Germinal center (tissue), 1 donor: ENCODE data around the gene C5orf24.
A peak's percentile ranks its signal among the peaks of the same experiment; 100 is the strongest.
"Not testable (repeated sequence)": the region's sequence is repeated elsewhere in the genome, so short reads cannot be mapped to it uniquely, and the experiment has no call there.

Source experiments
- DNase-seq: peaks from one replicate; pipeline ENCODE4 v3.0.0; 2012; ENCODE audit warnings: mixed read lengths, low spot score

The C5orf24 gene

DNA sequence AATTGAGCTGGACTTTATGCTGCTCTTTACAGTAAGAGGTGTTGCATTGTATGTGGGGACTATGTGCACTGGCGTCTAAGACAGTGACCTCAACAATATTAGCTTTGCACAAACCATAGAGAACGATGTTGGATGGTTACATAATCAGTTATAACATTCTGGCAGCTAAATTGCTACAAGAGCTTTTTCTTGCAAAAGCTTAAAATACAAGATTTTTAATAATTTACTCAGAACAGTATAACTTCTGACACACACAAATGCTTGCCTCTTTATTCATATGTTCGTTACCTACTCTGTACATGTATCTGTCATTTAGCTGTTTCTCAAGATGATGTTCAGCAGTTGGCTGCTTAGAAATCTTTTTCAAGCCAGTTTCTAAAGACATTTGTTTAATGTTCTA lies 11.6 kb downstream of the C5orf24 start:
- DNase-seq: no peak

DNA sequence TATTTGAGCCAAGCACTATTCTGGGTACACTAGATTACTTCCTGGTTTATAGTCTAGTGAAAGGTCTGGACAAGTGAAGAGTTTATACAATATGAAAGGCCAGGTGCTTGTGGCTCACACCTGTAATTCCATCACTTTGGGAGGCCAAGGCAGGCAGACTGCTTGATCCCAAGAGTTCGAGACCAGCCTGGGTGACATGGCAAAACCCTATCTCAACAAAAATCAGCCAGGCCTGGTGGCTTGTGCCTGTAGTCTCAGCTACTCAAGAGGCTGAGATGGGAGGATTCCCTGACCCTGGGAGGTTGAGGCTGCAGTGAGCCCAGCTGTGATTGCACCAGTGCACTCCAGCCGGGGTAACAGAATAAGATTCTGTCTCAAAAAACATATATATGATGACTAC lies 18.9 kb downstream of the C5orf24 start:
- no peak for DNase-seq

DNA sequence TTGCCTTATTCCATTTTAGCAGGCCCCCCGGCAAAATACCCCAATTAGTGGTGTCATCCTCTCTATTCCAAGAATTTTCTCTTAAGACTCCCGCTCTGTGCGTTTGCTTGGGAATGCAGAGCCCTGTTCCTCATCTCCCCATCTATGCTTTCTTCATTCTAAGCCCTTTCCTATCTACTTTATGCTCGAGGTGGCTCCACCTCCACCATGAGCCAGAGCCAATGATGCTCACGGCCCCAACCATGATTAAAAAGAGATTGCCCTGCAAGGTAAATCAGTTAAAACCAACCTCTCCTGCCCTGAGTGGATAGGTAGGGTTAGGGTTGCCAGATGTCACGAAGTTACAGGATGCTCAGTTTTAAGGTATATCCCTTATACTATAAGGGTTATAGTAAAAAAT lies 27.7 kb downstream of the C5orf24 start:
- DNase-seq: peak; percentile 36

DNA sequence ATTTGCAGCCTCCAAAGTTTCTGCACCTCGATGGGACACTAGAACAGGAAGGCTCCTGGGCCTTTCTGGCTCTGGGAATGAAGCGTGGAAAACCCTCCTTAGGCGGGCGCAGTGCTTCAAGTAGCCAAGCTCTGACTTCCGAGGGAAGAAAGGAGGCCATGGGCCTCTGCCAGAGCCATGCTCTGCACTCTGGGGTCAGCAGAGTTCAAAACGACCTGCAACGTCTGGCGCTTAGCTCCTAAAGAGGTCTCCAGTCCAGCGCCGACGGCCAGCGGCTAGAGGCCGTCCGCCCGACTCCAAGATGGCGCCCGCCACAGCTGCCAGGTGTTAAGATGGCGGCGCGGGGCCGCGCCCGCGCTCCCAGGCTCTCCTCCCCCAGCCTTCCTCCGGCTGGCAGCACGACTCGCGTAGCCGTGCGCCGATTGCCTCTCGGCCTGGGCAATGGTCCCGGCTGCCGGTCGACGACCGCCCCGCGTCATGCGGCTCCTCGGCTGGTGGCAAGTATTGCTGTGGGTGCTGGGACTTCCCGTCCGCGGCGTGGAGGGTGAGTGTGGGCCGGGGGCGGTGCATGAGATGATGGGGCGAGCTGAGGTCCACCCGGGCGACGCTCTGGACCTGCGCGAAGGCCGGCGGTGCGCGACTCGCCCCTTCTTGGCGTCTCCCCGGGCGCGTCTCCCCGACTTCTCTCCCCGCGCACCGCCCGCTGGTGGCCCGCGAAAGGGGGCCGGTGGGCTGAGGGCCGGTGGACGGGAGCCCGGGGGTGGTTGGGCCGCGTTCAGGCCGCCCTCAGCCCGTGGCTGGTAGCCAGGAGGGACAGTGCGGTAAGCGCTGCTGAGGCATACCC lies 28.4 kb downstream of the C5orf24 start, which contains the start of gene TXNDC15:
TXNDC15 (plus strand) TSS at position 385 of the 844 bp plus-strand sequence; CDS start at position 442, 57 bp downstream.
- DNase-seq: peak; percentile 88

DNA sequence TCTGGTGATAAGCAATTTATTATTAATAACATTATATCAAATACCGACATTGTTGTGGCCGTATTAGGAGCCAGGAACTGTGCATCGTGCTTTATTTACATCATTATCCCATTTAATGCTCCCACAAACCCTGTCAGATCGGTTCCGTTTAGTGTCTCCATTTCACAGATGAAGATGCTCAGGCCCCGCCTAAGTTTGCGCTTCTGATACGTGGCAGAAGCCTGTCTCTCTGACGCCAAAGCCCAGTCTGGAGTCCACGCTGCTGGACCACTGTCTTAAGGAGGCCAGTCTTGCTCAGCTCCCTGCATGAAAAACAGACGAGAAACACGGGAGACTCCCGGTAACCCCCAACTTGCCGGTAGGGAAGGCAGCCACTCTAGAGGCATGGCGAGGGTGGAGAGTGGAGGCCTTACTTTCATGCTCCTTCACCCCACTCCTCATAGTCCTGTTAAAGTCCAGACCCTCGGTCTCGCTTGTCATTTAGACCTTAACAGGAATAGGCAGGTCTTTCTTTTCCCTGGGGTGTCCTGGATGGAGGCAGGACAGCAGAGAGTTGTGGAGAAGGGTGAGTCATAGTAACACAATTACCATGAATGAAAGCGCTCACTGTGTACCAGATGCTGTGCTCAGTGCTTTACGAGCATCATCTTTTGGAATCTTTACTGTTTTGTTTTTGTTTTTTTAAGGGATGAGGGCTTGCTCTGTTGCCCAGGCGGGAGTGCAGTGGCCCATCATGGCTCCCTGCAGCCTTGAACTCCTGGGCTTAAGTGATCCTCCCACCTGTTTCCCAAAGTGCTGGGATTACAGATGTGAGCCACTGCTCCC lies 29.3 kb downstream of the C5orf24 start:
- DNase-seq: peak; percentile 19

DNA sequence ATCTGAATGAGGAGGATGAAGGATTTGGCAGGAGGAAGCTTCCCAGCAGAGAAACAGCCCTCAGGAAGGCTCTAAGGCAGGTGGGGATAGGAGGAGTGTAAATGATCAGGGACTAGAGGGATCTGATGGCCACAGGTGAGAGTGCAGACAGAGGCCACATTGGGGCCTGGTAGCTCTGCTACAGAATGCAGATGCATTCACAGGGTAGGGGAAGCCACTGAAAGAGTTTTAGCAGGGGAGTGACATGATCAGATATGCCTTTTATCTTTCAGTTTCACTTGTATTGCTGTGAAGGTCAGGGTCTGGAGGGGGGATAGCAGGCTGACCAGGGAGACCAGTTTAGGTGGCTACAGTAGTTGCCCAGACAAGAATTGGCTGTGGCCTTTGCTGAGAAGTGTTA lies 31.4 kb downstream of the C5orf24 start:
- DNase-seq: no peak

DNA sequence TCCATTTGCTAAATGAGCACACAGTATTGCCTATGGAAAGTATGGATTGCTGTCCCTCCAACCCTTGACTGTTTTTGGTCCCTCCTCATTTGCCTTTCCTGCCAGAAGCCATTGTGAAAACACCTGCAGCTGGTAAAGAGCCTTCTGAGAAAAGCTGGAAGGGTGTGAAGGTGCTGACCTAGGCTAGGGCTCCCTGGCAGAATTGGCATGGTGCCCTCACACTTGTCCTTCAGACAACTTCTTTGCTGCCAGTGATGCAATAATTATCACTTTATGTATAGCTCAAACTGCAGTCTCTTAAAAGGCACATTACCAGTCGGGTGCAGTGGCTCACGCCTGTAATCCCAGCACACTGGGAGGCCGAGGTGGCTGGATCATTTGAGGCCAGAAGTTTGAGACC lies 32.6 kb downstream of the C5orf24 start:
- no peak for DNase-seq

DNA sequence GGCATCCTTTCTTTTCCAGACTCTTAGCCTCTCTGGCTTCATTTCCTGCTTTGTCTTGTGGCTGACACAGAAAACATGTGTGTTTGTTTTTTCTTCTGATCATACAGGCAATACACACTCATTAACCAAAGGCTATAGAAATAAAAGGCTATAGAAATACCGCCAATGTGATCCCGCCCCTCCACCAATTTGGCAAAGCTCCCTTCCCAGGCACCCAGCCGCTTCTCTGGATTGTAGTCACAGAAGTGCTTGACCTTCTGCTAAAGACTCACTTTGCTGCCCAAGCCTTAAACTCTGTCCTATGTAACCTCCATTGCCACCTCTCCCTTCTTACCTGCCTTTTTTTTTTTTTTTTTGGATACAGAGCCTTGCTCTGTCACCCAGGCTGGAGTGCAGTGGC lies 33.7 kb downstream of the C5orf24 start:
- DNase-seq: no peak

DNA sequence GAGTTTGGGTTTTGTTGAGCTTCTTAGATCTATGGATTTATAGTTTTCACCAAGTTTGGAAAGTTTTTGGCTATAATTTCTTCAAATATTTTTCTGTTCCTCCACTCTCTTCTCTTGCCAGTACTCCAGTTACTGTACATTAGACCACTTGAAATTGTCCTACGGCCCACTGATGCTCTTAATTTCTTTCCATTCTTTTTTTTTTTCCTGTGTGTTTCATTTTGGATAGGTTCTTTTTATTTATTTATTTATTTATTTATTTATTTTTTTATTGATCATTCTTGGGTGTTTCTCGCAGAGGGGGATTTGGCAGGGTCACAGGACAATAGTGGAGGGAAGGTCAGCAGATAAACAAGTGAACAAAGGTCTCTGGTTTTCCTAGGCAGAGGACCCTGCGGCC lies 35.2 kb downstream of the C5orf24 start:
- DNase-seq: not testable (repeated sequence)

DNA sequence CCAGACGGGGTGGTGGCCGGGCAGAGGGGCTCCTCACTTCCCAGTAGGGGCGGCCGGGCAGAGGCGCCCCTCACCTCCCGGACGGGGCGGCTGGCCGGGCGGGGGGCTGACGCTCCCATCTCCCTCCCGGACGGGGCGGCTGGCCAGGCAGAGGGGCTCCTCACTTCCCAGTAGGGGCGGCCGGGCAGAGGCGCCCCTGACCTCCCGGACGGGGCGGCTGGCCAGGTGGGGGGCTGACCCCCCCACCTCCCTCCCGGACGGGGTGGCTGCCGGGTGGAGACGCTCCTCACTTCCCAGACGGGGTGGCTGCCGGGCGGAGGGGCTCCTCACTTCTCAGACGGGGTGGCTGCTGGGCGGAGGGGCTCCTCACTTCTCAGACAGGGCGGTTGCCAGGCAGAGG lies 35.9 kb downstream of the C5orf24 start:
- DNase-seq: not testable (repeated sequence)

DNA sequence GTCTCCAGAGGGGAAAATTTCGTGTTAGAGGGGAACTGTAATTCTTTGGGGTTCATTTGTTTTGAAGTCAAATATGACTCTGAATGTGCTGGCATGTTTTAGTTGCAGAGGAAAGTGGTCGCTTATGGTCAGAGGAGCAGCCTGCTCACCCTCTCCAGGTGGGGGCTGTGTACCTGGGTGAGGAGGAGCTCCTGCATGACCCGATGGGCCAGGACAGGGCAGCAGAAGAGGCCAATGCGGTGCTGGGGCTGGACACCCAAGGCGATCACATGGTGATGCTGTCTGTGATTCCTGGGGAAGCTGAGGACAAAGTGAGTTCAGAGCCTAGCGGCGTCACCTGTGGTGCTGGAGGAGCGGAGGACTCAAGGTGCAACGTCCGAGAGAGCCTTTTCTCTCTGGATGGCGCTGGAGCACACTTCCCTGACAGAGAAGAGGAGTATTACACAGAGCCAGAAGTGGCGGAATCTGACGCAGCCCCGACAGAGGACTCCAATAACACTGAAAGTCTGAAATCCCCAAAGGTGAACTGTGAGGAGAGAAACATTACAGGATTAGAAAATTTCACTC lies 41.9 kb downstream of the C5orf24 start:
- DNase-seq: no peak

DNA sequence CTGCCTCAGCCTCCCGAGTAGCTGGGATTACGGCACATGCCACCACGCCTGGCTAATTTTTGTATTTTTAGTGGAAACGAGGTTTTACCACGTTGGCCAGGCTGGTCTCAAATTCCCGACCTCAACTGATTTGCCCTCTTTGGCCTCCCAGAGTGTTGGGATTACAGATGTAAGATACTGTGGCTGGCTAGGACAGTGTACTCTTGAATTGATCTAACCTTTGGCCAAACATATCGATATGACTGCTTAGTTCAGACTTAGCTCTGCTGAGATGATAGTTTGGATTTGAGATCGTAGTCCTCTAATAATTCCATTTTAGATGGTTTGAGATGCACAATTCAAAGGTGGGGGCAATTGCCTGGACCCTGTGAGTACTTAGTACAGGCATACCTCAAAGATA lies 43.6 kb downstream of the C5orf24 start:
- DNase-seq: no peak

DNA sequence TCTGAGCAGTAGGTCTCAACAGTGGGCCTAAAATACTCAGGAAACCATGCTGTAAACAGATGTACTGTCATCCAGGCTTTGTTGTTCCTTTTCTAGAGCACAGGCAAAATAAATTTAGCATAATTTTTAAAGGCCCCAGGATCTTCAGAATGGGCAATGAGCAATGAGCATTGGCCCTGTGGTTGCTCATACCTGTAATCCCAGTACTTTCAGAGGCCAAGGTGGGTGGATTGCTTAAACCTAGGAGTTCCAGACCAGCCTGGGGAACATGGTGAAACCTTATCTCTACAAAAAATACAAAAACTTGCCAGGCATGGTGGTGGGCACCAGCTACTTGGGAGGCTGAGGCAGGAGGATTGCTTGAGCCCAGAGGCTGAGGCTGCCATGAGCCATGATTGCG lies 45.7 kb downstream of the C5orf24 start:
- no peak for DNase-seq

DNA sequence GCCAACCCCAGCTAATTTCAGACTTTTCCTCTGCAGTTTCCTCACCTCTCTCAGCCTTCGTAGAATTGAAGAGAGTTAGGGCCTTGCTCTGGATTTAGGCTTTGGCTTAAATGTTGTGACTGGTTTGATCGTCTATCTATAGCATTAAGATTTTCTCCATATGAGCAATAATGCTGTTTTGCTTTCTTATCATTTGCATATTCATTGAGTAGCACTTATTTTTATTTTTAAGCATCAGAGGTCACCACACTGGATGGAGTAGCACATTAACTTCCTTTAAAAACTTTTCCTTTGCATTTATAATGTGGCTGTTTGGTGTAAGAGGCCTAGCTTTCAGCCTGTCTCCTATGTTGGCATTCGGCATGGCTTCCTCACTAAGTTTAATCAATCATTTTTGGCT lies 46.5 kb downstream of the C5orf24 start:
- DNase-seq: no peak

DNA sequence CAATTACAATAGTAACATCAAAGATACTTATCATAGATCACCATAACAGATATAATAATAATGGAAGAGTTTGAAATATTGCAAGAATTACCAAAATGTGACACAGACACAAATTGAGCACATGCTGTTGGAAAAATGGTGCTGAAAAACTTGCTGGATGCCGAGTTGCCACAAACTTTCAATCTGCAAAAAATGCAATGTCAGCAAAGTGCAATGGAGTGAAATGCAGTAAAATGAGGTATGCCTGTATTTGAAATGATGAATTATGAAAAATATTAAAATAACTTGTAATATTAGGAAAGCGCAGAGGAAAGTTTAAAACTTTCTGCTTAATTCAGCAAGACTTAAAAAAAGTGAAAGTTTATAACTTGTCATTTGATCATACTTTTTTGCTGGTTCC lies 47.2 kb downstream of the C5orf24 start:
- DNase-seq: no peak

DNA sequence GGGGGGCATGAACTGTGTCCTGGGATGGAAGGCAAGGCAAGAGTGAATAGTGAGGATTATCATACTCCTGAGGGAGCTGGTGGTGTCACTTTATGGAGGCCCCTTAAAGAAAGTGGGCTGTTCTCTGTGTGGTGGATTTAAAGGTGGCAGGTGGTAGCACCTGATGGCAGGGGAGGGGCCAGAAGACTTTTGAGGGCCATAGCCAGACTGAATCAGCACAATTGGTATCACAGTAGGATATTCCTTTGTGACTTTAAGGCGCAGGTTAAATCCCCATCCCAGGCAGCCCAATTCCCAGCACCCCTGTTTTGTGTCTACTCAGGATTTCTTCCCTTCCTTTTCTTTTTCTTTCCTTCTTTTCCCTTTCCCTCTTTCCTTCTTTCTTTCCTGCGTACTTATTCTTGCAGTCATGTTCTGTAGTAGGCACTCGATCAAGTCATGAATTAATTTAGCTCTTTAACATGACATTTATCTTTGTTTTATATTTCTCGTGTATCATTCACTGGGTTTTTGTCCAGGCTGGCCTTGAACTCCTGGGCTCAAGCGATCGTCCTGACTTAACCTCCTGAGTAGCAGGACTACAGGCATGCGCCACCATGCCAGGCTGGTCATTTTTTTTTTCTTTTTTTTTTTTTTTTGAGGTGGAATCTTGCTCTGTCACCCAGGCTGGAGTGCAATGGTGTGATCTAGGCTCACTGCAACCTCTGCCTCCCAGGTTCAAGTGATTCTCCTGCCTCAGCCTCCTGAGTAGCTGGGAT lies 48.2 kb downstream of the C5orf24 start:
- DNase-seq: no peak

DNA sequence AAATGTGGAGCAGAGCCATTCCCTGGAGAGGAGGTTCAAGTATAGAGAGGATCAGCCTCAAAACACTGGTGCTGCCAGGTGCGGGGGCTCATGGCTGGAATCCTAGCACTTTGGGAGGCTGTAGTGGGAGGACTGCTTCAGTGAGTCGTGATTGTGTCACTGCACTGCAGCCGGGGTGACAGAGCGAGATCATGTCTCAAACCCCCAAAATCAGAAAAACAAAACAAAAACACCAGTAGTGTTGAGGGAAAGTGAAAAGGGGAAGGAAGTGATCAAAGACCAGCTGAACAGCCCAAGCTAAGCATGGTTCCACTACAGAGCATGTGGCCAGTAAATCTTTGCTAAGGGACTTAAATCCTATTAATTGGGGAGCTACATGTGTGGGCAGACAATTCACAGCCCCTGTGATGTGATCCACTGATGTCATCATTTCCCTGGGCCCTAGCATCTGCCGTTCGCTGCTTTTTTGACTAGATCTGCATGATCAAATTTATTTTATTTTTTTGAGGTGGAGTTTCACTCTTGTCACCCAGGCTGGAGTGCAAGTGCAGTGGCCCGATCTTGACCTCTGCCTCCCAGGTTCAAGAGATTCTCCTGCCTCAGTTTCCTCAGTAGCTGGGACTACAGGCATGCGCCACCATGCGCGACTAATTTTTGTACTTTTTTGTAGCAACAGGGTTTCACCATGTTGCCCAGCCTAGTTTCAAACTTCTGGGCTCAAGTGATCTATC lies 56.5 kb downstream of the C5orf24 start:
- peak; percentile 73 for DNase-seq

DNA sequence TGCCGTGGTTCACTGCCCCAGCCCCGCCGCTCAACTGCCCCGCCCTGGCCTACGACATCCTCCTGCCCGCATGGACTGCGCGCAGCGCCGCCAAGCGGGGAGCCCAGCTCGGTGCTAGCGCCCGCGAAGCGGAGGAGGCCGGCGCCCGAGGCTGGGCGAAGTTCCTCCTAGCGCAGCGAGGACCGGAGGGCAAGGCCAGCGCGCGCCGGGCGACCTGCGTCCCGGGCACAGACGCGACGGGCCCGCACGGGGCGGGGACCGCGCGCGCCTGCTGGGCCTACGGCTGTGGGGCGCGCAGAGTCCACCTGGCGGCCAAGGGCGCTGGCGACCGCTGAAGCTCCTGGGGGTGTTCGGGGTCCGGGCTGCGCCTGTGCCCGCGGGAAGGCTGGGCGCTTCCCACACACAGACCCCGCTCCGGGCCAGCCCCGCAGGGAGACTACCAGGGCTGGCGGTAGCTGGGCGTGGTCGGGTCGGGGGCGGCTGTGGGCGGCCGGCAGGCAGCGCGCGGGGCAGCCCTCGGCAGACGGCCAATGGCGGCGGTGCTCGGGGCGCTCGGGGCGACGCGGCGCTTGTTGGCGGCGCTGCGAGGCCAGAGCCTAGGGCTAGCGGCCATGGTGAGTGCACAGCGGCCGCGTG lies 59.0 kb downstream of the C5orf24 start, which contains the start of gene PCBD2:
PCBD2 (plus strand) TSS at position 522 of the 636 bp plus-strand sequence; CDS start at position 531, 9 bp downstream.
- DNase-seq: peak; percentile 89

DNA sequence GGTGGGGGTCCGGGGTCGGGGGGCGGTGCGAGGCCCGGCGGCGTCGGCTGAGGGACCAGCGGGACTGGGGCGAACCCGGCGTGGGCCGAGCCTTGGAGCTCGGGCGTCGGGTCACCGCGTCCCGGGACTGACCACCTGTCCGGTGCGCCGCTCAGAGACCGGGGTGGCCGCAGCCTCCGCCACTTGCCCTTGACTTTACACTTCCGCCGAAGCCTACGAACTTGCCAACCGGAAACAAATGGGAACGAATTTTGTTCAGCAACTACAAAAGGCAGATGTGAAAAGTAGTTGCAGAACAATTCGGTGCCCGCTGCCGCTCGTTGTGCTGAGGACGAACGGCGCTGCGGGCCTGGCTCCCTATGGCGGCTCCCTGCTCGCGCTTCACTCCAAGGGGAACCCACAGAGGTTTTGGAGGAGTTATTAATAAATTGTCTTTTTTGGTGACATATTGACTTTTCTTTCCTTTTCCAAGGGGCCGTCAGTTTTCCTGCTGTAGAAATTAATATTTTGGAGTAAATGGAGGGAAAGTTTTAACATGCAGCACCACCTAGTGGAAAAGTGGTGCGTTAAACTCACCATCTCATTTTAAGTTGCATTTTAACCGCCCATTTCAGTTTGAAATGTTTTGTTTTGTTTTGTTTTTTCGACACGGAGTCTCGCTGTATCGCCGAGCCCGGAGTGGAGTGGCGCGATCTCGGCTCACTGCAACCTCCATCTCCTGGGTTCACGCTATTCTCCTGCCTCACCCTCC lies 59.7 kb downstream of the C5orf24 start:
- peak; percentile 55 for DNase-seq

DNA sequence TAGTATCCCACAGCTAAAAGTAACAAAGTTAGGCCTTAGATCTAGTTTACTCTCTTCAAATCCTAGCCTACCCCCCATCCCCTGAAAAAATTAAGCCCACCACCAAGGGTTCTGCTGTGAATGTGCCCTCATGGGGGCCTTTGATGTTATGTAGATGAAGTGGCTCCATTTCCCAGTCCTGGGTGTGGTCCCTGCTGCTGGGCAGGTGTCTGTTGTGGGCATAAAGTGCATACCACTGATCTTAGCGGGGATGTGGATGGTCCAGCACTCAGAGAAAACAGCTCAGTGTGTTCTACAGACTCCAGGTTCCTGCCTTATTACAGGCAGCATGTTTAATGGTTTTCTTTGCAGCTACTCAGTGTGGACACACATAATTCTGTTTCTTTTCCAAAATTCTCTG lies 61.0 kb downstream of the C5orf24 start:
- DNase-seq: no peak
